ENCODE measurements around the gene CRIP1.

DNA sequence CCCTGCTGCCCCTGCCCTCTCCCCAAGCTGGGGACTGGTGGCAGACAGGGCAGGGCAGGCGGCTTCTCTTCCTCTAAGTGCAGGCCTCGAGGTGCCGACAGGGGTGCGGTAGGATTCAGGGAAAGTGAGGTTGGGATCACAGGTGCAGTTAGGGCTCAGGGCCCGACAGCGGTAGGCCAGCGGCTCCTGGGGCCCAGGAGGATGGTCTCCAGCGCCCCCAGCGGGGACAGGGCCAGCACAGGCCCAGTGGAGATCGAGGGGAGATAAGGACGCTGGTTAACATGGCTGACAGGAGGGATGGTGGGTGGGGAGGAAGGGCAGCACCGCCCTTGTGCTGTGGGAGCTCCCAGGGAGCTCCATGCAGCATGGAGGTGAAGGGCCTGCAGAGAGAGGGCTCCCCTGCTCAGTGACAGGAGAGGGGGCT is 935 bp upstream of the CRIP1 start:
- no peak for TF ChIP-seq POLR2A (IDR thresholded peaks at IDR 0.05)
- peak in 5 of 6 experiments; percentile 11 to 30 (median 20) for TF ChIP-seq CTCF (IDR thresholded peaks at IDR 0.05)
